CD4-positive, alpha-beta T cell treated with Interleukin-4 for 4 hours (primary cell): Measurements from ENCODE around the gene TXLNB.
"Not testable (repeated sequence)": the region's sequence is repeated elsewhere in the genome, so short reads cannot be mapped to it uniquely, and the experiment has no call there.

ENCODE experiments used
- DNase-seq: peaks from one replicate; pipeline ENCODE4 v3.0.0-alpha.2; 2020

Gene TXLNB

DNA sequence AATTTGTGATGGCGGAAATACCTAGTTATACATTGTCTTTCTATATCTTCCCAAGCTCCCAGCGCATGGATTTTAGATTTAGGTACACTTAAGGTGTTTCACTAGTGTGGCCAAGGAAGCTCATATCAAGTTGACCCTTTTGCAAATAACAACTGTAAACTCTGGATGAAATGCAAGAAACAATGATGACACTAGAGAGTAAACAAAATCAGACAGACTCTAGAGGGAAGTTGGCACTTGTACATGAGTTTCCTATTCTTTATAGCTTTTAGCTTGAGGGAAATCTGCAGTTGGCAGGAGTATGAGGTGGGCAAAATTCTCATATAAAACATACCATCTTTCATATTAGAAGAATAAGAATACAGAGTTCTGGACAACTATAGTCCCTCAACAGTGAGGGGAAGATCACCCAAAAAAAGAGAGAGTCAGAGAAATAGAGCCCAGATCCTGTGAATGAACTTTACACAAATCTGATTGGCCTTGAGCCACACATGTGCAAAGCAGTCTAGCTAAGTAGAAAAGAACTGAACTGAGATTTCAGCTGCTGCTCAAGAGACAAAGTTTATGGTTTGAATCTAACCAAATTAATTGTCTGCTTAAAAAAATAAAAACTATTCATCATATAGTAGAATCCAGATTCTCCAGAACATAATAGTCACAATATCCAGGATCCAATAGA, 26.1 kb downstream of the TXLNB start:
- DNase-seq: no peak

- peak; percentile 77 for DNase-seq
These were observed 29.1 kb downstream of the TXLNB start for GRCh38 chr6:139262519-139263300.

DNA sequence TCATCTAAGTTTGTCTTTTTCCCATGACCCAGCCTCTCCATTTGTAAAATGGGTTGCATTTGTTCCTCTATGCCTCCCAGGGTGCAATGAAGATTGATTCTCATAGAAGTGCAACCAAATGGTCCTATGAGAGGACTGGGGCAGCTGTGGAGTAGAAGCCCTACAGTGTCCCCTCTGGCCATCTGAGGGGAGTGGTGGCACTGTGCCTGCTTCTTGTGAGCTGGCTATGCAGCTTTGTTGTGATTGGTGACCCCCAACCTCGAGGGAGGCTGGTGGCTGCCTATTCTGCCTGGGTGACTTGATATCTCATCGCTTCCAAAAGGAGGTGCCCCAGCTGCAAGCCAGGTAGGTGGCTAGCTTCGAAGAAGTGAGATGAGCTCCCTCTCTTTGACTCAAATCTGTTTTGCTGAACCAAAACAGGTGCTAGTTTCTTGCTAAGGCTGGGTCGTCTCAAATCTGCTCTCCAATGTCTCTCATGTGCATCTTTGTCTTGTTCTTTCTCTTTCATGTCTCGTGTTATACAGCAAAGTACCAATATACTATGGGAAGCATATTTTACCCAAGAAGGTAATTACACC, 33.9 kb downstream of the TXLNB start:
- no peak for DNase-seq

GRCh38 chr6:139257291-139257690, 34.5 kb downstream of the TXLNB start:
- peak; percentile 45 for DNase-seq

DNA sequence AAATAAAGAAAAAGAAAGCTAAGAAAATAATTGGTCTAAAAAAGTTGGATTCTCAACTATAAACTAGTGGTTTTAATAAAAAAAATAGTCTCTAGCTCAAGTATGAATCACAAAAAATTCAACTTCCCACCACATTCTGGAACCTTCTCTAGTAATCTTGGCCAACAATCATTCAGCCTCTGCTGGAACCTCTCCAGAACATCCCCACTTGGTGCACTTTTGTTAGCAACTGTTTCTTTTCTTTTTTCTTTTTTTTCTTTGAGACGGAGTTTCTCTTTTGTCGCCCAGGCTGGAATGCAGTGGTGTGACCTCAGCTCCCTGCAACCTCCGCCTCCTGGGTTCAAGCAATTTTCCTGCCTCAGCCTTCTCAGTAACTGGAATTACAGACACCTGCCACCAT, 35.7 kb downstream of the TXLNB start:
- no peak for DNase-seq

GRCh38 chr6:139254196-139254595, 37.6 kb downstream of the TXLNB start:
- DNase-seq: no peak

- DNase-seq: no peak
These were observed 38.1 kb downstream of the TXLNB start for GRCh38 chr6:139253656-139254055.

DNA sequence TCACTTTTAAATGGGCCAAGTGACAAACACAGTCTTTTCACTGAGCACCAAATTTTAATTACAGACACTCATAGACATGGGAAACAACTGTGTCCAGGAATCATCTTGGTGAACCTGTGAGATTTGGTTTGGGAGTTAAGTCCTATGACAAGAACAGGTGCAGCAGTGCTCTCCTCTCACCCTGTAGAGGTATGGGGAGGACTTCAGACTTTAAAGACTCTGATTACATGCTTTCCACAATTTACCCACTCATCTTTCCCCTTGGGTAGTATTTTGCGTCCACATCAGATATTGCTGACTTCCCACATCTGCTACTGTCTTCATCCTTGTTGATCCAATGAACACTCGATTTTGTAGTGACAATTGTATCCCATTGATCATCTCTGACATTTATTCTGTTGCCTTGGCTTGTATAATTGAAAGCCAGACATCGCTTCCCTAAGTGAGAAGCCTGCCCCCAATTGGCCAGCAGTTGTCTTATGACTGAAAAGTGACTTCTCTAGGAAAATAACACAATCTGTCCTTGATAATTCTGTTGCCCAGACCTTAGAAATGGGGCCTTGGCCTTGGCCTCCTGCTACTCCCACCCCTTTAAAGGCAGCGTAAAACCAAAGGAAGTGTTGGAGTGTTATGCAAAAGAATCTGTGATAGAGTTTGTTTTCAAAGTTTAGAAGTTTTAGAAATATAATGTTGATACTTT, 40.0 kb downstream of the TXLNB start:
- DNase-seq: no peak

DNA sequence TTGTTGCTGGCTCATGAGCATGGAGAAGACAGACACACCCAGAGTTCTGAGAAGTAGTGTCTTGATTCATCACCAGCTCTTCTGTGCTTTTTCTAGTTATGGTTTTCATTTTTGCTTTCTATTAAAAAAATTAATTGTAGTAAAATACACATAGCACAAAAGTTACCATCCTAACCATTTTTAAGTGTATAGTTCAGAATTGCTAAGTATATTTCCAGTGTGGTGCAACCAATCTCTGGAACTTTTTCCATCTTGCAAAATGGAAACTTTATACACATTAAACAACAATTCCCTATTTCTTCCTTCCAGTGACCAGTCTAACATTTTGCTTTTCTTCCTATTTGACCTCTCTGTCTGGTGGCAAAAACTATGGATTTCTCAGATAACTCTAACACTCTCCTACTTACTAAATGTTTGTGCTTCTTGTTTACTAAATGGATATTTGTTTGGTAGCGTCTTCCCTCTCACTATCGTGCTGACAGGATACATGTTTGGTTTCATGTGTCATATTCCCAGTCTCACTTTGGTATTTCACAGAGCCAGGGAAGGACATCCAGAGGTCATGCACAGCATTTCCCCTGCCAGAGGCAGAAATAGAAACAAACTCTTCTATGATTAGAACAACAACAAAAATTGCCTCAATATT, 40.6 kb downstream of the TXLNB start:
- DNase-seq: peak; percentile 68

DNA sequence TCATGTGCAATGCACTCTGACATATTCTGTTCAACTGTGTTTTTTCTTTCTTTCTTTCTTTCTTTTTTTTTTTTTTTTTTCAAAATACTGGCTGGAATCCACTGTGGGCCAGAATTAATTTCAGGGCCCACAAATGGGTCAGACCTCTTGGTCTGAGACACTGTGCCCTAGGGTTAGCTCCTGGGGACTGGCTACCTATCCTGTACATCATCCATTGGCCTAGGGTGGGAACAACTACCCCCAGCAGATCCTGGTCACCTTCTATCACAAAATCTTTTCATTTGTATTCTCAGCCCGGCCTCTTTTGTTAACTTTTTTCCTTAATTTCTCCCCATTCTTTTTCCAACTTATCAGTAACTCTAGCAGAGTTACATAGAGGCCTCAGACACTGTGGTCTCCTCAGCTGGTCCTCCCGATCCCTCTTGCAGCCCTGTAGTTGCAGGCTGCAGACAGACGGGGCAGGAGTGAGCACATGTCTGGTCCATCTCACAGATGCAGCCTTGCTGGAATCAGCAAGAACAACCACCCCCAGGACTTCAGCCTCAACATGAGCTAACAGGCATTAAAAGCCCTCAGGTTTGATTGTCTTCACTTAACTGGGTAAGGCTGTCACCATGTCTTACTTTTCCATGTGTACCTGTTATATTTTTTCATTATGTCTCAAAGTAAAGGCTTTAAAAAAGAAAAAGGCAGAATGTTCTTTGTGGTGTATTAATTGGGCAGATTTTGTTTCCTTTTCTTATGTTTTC, 41.3 kb downstream of the TXLNB start:
- peak; percentile 78 for DNase-seq

- peak; percentile 70 for DNase-seq
These were observed 42.4 kb downstream of the TXLNB start for GRCh38 chr6:139249395-139249794.

DNA sequence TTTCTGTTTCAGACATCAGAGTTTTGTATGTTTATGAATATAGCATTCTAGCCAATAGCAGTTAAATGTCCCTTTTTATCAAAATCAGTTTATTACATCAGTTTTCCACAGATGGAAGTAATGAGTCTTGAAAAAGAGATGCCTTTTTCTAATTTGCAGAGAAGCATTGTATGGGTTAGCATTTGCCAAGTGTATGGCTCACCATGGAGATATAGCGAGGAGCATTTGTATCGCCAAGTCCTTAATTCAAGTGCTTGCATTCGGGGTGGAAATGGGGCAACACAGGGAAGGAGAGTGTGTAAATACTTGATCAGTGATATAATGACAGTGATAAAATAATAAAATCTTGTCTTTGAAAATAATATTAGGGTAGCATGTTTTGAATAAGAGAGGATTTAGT, 42.9 kb downstream of the TXLNB start:
- DNase-seq: no peak

DNA sequence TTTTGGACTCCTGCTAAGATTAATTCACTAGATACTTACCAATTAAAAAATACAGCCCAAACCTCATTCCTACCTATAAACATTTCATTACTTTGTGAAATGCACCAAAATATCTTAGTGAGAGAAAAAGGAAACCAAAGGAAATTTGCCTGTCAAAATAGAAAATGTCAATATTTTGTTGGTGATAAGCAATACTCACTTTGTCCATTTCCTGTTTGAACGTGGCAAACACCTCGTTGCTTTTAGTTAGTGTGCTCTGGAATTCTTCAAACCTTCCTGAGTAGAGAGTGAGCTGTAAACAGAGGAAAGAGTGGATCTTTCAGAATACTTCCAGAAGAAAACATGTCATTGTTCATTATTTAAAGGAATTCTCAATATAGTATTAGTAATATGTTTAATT, 44.2 kb downstream of the TXLNB start:
- no peak for DNase-seq

DNA sequence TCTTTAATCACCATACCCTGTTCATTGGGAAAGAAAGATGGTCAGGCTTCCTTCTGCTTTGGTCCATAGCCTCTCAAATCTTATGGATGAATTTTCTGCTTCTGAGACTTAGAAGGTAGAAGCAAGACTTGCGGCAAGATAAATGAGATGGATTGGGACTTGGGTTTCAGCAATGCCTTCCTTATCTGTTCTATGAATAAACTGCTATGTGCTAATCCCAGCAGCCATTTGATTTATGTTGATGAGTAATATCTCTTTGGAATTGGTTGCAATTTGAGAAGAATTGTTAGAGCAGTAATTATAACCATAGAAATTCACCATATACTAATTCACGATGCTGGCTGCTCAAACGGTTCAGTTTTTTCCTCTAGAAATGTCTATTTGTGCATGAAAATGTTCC, 48.3 kb downstream of the TXLNB start:
- DNase-seq: no peak

DNA sequence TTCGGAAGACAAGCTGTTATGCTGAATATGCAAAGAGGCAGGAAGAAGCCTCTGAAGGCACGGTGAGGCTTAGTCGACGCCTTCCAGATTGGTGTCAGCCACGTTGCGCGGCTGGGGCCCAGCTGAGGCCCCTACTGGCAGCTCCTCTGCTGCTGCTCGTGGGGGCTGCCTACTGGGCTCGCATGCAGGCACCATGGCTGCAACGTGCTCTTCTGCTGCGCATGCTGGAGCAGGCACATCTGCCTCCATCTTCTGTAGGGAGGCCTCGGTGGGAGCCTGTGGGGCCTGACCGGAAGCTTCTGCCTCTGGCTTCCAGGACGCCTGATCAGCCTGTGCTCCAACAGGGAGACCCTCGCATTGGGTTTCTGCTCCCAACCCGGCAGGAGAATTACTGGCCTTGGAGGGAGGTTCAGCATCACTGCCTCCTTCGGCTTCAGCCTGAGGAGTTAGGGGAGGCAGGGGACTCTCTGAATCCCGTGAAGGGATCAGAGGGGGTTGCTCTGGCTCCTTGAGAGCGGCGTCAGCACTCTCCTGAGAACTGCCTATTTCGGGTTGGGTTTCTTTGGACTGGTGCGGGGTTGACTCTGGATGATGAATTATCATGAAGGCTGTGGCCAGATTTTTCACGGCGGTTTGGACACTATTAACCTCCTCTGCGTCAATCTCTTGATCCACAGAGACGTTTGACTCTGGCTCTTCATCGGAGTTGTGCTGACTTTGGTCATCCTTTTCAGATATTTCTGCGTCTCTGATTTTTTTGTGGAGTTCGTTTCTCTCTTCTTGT, 49.1 kb downstream of the TXLNB start:
- DNase-seq: no peak

- no peak for DNase-seq
These were observed 51.4 kb downstream of the TXLNB start for GRCh38 chr6:139240161-139241010.

- DNase-seq: no peak
These were observed 52.7 kb downstream of the TXLNB start for GRCh38 chr6:139239064-139239463.

GRCh38 chr6:139236105-139236504, 55.7 kb downstream of the TXLNB start:
- no peak for DNase-seq

DNA sequence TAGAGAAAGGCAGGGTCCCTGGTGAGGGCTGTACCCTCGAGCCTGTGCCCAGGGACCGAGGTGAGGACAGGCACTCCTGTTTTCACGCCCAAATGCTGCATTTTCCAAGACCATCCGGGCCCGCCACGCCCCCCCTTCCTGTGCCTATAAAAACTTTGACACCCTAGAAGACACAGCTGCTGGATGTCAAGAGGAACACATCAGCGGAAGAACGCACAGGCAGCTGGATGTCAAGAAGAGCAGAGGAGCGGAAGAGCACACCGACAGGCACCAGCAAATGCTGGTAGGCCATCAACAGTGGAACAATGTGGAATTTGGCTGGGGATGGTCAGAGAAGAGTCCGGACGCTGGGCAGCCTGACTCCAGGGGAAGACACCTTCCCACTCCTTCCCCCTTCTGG, 56.1 kb downstream of the TXLNB start:
- no peak for DNase-seq

DNA sequence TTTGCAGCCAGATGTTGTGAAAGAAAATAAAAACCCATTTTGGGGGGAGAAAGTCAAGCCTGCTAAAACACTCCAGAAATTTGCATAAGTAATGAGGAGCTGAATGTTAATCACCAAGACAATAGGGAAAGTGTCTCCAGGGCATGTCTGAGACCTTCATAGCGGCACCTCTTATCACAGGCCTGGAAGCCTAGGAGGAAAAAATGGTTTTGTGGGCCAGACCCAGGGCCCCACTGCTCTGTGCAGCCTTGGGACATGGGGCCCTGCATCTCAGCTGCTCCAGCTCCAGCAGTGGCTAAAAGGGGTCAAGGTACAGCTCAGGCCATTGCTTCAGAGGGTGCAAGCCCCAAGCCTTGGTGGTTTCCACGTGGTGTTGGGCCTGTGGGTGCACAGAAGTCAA, 57.6 kb downstream of the TXLNB start:
- not testable (repeated sequence) for DNase-seq

- DNase-seq: no peak
These were observed 60.6 kb downstream of the TXLNB start for GRCh38 chr6:139231206-139231605.
